ENCODE data around the gene SLC10A7. TPM values are rescaled to one million over a fixed set of nuclear protein-coding genes. Genes with fewer than 3 reads are reported as not detected.

Gene SLC10A7
- total and polyA plus RNA-seq, 2 of the 8 experiments (the other 6 are each of a cell fraction or from before 2014, with no cell fraction given) = 2.5 to 2.9 TPM

DNA sequence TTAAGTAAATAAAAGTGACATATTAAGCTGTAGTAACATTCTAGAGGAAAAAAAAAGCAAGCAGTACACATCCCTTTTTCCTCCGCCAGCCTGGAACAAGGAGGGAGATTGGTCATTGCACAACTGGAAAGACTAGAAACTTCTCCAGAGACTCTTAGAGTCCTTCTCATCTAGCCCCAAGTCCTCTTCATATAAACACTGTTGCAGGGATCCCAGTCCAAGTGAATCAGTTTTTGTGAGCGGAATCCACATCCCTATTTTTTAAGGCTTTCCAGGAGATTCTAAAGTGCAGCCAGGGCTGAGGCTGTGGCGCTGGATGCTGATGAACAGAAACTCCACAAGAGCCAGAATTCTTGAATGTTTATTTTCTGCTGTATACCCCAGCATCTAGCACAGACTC, 283.6 kb downstream of the SLC10A7 start (continued):
- TF ChIP-seq POU5F1 (IDR thresholded peaks at IDR 0.05; ENCODE audit: low read depth, low read length) (no peak), YY1 (IDR thresholded peaks at IDR 0.05; ENCODE audit: low read depth, low read length) (no peak)
- TF ChIP-seq, protein P1, sequence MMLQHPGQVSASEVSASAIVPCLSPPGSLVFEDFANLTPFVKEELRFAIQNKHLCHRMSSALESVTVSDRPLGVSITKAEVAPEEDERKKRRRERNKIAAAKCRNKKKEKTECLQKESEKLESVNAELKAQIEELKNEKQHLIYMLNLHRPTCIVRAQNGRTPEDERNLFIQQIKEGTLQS (IDR thresholded peaks at IDR 0.05; ENCODE audit: insufficient read depth, low read depth, low read length) = no peak
